ENCODE data around the gene RFWD3.

DNA sequence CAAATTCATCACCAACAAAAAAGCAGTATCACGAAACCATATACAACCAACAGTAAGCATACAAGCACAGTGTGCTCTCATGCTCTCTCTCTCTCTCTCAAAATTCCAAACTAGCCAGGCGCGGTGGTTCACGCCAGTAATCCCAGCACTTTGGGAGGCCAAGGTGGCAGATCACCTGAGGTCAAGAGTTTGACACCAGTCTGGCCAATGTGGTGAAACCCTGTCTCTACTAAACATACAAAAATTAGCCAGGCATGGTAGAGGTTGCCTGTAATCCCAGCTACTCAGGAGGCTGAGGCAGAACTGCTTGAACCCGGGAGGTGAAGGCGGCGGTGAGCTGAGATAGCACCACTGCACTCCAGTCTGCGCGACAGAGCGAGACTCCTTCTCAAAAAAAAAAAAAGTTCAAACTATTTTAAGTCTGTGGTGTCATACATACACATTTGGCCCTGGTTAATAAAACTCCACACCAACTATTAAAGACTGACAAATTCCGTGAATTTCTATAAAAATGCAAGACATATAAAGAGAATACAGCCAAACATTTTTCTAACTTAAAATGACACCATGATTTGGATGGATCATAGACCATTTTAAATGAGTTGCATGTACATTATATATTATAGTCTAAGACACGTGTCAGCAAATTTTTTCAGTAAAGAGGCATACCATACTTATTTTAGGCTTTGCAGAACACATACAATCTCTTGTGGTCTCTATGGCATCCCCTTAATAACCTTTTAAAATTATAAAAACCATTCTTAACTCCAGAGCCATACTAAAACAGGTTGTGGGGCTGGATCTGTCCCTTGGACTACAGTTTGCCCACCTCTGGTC is 90.7 kb downstream of the RFWD3 start:
- TF ChIP-seq POLR2AphosphoS5 (IDR thresholded peaks at IDR 0.05; ENCODE audit: low read depth, low read length) (no peak), TCF7L2 (IDR thresholded peaks at IDR 0.05; ENCODE audit: low read depth, low read length) (no peak), SIN3A (IDR thresholded peaks at IDR 0.05; ENCODE audit: borderline replicate concordance, insufficient read depth, low read depth, low read length) (no peak)
- TF ChIP-seq, protein P1, sequence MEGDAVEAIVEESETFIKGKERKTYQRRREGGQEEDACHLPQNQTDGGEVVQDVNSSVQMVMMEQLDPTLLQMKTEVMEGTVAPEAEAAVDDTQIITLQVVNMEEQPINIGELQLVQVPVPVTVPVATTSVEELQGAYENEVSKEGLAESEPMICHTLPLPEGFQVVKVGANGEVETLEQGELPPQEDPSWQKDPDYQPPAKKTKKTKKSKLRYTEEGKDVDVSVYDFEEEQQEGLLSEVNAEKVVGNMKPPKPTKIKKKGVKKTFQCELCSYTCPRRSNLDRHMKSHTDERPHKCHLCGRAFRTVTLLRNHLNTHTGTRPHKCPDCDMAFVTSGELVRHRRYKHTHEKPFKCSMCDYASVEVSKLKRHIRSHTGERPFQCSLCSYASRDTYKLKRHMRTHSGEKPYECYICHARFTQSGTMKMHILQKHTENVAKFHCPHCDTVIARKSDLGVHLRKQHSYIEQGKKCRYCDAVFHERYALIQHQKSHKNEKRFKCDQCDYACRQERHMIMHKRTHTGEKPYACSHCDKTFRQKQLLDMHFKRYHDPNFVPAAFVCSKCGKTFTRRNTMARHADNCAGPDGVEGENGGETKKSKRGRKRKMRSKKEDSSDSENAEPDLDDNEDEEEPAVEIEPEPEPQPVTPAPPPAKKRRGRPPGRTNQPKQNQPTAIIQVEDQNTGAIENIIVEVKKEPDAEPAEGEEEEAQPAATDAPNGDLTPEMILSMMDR (IDR thresholded peaks at IDR 0.05): no peak
- TF ChIP-seq, protein P2, sequence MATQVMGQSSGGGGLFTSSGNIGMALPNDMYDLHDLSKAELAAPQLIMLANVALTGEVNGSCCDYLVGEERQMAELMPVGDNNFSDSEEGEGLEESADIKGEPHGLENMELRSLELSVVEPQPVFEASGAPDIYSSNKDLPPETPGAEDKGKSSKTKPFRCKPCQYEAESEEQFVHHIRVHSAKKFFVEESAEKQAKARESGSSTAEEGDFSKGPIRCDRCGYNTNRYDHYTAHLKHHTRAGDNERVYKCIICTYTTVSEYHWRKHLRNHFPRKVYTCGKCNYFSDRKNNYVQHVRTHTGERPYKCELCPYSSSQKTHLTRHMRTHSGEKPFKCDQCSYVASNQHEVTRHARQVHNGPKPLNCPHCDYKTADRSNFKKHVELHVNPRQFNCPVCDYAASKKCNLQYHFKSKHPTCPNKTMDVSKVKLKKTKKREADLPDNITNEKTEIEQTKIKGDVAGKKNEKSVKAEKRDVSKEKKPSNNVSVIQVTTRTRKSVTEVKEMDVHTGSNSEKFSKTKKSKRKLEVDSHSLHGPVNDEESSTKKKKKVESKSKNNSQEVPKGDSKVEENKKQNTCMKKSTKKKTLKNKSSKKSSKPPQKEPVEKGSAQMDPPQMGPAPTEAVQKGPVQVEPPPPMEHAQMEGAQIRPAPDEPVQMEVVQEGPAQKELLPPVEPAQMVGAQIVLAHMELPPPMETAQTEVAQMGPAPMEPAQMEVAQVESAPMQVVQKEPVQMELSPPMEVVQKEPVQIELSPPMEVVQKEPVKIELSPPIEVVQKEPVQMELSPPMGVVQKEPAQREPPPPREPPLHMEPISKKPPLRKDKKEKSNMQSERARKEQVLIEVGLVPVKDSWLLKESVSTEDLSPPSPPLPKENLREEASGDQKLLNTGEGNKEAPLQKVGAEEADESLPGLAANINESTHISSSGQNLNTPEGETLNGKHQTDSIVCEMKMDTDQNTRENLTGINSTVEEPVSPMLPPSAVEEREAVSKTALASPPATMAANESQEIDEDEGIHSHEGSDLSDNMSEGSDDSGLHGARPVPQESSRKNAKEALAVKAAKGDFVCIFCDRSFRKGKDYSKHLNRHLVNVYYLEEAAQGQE (IDR thresholded peaks at IDR 0.05; ENCODE audit: insufficient read depth in 1 of 2, low read depth in 2 of 2, low read length in 1 of 2): no peak

Data from Panc1 (cell line).